Kasumi-1 (cell line): ENCODE data around the gene PARVA.
"Not testable (repeated sequence)": the region's sequence is repeated elsewhere in the genome, so short reads cannot be mapped to it uniquely, and the experiment has no call there.

Experiments
- DNase-seq, 2 experiments: peaks; one replicate each; lab custom pipeline; 2025; lab: John Stamatoyannopoulos, UW

PARVA gene

DNA sequence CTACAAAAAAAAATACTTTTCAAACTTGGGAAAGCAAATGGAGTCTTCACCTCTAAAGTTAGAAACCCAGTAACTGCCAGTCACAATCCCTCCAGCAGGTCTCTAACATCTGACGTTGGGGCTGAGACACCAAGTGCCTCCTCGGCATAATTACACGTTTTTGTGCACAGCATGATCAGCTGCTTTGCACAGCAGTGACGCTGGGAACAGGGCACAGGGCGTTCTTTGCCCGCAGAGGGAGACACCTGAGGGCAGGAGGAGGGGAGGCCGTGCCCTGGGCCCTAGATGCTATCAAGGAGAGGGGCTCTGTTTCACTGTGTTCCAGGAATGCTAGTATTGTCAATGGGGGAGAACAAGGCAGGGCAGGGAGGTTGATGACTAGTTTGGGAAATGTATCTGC is 120.1 kb downstream of the PARVA start:
- DNase-seq = no peak

DNA sequence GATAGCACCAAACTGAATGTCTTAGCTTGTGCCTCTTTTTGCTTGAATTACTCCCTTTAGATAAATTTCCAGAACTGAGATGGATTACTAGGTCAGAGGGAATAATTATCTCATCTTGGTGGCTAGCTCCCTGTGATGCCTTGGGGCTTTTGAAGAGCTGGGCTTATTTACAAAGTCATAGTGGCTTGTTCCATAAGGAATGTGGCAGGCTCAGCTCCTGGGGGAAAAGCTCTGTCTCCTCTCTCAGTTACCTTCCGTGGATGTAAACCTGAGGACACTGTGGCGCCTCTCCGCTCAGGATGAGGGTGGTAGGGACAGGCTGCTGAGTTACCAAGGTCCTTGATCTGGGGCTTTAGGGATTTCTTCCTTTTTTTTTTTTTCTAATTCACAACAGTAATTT is 121.7 kb downstream of the PARVA start:
- DNase-seq = no peak

DNA sequence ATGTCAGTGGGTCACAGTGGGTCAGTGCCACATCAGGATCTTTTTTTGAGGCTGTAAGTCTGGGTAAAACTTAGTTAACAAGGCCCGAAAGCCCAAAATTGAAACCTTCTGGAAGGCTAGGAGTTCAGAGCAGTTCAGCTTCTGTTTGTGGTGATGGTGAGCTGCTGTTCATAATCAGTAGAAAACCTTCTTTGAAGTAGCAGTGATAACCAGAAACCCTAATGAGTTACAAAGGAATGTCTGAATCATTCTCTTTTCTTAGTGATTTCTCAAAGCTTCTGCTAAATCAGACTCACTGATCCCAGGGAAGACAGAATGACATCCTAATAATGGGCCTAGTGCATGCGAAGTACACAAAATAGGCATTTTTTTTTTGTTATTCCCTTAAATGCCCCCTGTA is 124.7 kb downstream of the PARVA start:
- DNase-seq = no peak

DNA sequence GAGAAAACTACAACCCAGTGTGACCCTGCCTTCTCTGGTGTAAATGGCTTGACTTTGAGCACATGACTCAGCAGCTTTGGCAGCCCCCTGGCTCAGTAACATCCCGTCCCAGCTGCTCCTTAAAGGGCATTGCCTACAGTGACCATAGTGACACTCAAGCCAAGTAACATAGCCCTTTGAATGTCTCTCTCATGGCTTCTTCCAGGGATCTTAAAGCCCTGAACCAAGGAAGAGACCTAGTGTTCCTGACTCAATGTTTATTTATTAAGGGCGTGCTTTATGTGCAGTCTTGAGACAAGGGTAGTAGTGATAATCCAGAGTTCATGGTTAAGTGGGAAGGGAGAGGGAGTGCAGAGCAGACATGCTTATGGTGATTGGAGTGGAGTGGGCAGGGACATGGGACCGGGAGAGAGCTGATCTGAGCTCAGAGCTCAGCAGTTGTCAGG is 125.7 kb downstream of the PARVA start:
- DNase-seq = no peak

DNA sequence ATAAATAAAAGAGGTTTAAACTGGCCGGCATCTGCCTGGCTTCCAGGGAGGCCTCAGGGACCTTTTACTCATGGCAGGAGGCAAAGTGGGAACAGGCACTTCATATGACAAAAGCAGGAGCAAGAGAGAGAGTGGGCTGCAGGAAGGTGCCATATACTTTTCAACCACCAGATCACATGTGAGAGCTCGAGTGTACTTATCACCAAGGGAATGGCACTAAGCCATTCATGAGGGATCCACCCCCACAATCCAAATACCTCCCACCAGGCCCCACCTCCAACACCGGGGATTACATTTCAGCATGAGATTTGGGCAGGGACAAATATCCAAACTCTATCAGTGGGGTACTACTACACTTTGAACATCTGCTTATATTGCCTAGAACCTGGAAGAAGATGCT is 126.5 kb downstream of the PARVA start:
- no peak for DNase-seq

DNA sequence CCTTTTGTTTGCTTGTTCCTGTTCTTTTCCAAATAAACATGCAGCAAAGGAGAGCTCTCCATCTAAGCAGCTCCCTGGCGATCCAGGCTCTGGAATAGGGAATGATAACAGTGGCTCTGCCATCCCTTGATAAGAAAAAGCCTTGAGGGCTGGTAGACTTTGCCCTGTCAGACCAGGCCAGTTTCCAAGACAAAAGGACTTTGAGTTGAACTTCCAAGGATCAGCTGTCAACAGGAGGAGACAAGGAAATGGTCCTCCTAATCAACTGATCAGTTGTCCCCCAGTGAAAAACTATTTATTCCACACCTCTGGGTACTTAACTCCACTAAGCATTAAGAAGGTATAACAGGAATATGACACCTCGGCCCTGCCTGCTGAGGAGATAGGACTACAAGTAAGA is 127.8 kb downstream of the PARVA start:
- no peak for DNase-seq

DNA sequence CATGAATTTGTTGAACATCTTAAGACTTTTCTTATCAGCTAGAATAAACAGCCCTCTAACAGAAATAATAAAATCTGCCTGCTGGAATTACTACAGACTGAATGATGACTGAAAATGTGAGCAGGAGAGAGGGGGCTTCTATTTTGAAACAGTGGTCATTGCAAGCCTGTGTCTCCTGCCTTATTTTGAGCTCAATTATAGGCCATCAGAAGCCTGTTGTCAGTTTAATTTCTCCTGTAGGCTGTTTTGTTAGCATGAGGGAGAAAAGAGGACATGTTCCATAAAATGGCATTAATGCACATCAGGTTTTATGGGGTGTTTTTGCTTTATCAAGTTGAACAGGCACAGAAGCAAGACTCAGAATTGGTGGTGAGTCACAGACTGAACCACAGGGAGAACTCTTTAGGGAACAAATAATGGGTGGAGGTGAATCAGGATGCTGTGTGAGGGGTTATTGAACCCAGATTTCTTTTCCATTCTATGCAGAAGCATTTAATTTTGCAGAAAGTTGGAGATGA is 129.1 kb downstream of the PARVA start:
- no peak for DNase-seq

DNA sequence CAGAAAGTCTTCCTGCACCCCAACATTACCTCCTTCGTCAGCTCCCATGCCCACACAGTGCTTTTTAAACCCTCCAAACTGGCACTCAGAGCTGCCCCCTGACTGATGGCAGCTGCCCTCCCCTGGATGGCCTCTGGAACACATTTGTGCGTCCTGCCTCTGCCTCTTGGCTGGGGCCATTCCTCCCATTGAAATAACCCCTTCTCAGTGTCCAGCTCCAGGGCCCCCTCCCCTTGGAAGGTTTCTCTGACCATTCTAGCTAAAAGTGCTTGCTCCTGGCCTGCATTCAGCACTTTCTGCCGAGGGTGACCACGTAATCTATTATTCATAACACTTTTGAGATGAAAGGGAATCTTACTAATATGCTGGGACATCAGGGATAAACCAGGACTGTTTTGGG is 130.0 kb downstream of the PARVA start:
- DNase-seq = no peak

DNA sequence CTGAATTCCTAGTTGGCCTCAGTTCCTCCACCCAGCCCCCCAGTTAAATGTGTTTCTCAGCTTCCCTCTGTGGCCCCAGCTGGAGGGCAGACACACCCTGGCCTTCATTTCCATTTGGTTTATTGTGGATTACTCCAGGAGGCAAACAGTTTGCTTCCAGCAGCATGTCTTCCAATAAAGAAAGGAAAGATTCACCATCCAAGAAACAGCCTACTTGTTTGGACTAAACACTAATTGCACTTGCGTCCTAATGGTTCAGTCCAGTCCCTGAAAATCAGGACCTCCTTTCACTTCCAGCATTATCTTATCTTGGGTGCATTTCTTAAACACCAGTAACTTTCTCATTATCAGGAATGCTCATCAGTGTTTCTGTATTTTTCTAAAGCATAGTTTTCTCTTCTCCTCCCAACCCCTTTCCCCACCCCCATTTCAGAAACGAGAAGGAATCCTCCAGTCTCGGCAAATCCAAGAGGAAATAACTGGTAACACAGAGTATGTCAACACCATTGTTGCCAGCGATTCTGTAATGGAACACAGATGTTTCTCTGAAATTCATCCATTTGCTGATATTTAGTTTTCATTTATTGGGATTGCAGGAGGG is 130.9 kb downstream of the PARVA start:
- DNase-seq = no peak

DNA sequence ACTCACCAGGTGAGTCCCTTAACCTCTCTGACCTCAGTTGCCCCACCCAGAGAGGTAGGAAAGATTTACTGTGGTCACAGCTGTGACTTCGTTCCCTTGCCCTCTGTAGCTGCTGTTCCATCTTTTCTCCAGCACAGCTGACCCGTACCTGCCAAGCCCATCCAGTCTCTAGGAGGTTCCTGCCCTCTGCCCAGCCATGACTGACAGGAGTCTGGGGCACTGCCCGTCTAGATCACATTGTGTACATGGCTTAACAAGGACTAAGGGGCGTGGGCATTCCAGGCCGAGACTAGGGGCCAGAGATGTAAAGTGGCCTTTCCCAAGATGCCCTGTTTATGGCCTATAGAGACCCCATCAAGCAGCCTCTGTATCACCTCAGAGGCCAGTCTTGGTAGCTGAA is 132.0 kb downstream of the PARVA start:
- no peak for DNase-seq

DNA sequence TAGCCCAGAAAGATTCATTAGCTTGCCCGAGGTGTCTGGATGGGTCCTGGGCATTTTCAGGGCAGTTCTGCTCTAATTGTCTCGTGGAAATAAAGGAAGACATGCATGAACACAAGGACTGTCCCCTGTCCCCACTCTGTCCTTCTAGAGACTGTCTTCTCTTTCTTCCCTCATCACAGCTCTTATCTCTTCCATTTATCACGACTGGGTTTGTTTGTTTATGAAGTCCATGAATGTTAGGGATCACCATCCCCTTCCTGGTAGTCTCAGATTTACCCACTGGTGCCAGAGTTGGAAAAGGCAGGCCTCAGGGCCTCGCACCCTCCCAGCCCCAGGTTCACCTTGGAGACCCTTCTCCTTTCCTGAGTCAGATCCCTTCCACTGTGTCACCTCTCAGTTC is 134.8 kb downstream of the PARVA start:
- DNase-seq = no peak

DNA sequence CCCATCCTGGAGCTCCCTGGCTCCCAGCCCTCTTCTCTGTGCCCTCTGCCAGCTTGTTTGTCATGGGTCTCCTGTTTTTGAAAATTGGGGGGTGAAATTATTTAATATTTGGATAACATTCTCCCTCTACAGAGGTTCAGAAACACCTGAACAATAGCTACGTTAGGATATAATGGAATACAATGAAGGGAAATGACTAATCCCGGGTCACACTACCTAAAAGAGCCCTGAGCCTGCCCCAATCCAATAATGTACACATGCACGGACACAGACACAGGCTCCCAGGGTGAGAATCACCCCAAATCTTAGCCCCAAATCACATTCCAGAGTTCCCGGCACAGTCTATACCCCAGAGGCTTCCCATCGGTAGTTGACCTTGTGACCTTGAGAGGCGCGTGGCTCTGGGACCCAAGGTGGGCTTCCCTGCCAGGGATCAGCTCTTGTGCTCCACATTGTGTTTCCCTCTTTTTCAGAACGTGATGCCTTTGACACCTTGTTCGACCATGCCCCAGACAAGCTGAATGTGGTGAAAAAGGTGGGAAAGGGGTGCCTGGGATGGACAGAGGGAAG is 135.5 kb downstream of the PARVA start:
- no peak for DNase-seq

DNA sequence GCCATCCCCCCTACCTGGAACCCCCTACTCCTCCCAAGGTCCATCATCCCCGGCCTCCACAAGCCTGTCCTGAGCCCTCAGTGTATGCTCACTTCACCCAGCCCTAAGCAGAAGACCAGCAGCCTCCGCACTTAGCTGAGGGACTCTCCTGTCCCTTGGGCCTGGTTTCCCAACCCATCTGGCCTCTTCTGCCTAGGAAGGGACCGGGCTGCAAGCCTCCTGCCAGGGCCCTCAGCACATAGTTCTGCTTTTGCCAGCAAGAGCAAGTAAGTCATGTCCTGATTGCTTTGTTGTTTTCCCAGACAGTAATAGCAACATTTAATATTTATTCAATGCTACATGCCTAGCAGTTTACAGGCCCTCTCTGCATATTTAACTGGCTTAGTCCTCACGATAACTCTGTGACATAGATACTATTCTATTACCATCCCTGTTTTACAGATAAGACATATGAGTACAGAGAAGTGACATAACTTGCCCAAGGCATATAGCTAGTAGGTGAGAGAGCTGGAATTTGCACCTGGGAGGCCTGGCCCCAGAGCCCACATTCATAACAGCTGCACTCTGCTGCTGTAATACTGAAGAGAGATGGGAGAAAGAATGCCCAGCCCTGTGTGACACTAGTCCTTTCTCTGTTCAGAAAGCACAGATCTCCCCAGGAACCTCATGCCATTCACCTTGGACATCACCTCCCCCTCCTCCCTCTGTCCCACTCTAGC is 139.2 kb downstream of the PARVA start:
- no peak for DNase-seq

DNA sequence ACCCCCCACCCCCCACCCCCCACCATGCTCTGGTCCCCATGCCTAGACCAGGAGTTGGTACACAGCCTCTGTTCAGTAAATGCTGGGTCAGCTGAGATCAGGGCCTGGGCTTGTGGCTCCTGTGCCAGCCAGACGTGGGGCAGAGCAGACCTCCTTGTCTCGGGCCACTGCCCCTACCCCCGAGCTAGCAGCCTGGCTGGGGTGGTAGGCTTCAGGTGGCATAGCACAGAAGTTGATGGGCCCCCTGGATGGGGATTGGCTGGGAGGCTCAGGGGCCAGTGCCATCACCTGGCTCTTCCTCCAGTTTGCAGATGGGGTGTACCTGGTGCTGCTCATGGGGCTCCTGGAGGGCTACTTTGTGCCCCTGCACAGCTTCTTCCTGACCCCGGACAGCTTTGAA is 139.9 kb downstream of the PARVA start:
- DNase-seq = no peak

DNA sequence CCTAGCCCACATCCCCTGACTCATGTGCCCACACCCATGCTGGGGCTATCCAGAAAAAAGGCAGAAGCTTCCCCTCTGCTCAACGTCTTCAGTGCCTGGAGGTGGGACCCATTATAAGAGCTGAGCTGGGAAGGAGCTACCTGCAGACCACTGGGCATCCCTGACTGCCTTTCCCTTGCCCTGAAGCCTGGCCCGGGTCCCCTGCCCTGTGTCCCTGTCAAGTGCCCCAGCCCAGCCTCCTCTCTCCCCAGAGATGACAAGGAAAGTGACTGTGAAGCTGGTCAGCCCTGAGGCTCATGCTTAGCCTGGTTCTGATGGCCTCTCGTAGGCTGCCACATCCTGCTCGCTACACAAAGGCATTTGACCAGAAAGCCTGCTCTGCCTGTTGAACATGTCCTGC is 140.4 kb downstream of the PARVA start:
- no peak for DNase-seq

DNA sequence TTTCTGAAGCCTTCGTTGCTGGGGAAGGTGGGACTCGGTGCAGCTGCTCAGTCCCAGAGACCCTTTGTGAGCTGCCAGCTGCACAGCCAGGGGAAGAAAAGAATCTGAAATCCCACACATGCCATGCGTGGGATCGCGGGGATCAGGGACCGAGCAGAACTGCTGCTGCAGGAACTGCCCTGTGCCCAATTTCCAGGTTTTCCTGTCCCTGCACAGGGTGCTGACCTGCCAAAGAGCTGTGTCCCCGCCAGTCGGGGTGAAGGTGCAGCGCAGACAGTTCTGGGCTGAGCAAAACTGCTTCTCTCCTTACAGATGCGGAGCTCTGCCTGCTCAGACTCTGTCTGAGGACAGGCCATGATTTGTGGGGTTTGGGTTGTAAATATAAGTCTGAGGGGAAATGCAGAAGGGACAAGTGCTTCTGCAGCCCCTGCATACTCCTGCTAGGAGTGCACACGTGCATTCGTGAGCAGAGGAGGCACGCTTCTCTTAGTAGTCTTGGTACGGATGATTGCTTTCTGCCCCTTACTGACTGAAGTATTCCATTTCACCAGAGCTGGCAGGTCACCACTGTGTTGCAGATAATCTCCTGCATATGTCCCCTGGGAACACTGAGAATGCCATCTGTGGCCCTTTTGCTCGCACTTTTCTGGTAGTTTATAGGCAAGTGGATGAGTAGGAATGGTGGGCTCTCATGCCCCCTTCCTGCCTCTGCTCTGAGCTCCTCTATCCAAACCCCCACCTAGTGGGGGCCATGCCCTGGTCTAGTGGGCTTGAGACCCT is 141.4 kb downstream of the PARVA start:
- DNase-seq = no peak

DNA sequence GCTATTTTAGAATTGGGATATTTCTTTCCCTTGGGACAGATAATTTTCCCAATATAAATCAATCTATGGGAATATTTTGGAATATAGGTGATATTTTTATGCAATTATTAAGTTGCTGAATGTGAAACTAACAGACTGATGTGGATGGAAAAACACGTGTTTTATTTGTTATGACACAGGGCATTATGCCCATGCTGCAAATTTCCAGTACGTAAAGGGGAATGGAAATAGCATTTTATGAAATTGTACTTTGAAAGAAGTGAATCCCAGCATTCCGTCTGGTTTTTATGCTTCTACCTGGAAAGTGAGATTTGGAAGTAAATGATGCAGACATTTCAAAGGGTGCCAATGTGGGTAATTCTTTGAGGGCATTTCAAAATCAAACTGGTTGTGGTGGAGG is 142.7 kb downstream of the PARVA start:
- DNase-seq = no peak

DNA sequence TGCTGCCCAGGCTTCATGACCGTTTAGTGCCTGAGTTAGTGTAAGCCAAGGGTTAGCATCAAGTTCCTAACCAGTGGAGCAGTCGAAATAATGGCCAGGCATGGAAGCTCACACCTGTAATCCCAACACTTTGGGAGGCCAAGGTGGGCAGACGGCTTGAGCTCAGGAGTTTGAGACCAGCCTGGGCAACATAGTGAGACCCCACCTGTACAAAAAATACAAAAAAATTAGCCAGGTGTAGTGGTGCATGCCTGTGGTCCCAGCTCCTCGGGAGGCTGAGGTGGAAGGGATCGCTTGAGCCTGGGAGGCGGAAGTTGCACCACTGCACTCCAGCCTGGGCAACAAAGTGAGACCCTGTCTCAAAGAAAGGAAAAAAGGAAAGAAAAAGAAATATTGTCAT is 143.2 kb downstream of the PARVA start:
- not testable (repeated sequence) for DNase-seq

DNA sequence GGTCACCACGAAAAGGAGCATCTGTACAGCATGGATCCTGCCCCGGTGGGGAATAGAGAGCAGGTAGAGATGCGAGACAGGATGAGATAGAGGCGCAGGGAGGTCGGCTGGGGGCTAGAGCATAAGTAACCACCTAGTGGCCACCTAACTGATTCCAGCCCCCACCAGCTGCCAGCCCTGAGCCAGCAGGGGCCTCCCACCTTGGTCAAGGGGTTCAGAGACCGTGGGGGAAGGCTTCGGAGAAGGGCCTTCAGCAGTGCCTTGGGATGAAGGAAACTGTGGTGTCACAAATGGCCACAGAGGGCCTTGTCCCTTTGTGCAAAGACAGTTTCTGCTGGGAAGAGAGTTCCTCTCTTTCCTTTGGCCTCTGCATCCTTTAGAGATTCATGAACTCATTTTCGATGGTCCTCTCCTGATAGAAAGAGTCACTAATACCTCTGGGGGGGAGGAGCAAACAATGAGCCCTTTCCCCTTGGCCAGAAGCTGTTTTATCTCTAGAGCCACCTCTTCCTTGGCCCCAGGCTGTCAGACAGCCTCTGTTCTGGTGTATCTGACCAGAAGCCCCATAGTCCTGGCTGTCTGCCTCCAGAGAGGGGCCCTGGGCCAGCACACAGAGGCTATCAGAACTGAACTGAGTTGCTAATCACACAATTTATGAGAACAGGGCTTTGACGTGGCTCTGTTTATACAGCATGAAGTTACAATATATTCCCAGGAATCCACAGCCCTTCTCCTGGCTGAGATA is 146.0 kb downstream of the PARVA start:
- no peak for DNase-seq

DNA sequence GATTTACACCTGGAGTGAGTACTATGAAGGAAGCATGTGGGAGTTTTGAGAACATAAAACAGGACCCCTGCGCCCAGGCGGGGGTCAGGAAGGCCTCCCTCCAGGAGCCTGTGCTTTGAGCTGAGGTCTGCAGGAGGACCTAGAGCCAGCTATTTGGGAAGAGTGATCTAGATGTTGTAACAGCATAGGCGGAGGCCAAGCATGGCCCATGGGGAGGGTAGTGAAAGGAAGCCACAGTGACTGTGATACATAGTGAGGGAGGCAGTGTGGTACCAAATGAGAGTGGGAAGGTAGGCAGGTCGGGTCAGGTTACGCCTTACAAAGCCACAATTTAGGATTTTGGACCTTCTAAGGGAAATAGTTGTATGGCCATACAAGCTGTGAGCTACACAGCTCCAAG is 147.5 kb downstream of the PARVA start:
- DNase-seq = no peak

DNA sequence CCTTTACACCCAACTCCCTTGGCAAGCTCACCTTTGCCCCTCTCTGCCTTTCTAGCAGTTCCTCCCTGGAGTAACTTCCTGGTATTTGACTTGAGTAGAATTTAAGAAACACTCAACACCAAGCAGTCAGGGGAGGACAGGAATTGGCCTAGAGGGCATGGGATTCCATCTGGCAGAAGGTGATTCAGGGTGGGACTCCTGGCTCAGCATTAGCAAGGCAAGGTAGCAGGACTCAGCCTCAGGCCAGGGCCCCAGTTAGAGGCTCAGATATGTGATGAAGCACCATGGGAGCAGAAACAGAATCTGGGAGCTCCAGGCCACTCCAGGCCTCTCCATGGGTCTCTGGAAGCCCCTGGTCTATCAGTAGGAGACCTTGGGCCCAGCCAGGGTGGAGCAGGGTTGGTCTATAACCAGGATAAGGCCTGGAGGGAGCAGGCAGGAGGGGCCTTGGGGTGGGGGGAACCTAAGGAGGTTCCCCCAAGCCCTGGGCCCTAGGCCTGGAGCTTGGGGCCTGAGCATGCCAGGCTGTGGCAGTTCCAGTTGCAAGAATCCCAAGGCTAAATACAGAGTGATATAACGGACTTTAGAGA is 148.2 kb downstream of the PARVA start:
- DNase-seq = no peak

DNA sequence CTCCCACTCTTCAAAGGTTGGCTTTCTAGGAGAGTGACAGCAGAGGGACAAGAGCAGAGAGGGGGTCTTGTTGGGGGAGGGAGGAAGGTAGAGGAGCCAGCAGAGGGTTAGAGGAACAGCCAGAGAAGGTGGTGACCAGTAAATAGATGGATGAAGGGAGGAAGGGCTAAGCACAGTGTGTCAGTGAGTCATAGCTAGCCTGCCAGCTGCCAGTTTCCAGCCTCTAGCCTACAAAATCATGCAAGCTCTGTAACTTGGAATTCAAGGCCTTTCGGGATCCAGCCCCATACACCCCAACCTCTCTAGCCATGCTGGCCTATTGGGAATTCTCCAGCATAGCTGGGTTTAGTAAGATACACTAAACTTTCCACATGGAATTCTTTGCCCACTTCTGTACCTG is 149.4 kb downstream of the PARVA start:
- DNase-seq = no peak
